Embryonic facial prominence (tissue), 1 donor: Measurements from ENCODE around the gene LAPTM5.
"Not testable (repeated sequence)": the region's sequence is repeated elsewhere in the genome, so short reads cannot be mapped to it uniquely, and the experiment has no call there.

Experiments used
- DNase-seq: peaks from one replicate; pipeline ENCODE4 v3.0.0-alpha.2; 2016; ENCODE audit errors: extremely low spot score

Gene LAPTM5

GRCh38 chr1:30771005-30771404 is 13.4 kb upstream of the LAPTM5 start:
- no peak for DNase-seq

GRCh38 chr1:30770150-30770549 is 12.6 kb upstream of the LAPTM5 start:
- no peak for DNase-seq

- DNase-seq: no peak
These were observed 11.5 kb upstream of the LAPTM5 start for GRCh38 chr1:30768830-30769718.

- DNase-seq: no peak
These were observed 10.7 kb upstream of the LAPTM5 start for GRCh38 chr1:30768159-30768829.

GRCh38 chr1:30766948-30767347 is 9.4 kb upstream of the LAPTM5 start:
- not testable (repeated sequence) for DNase-seq

- no peak for DNase-seq
These were observed 8.2 kb upstream of the LAPTM5 start for GRCh38 chr1:30765556-30766434.

- DNase-seq: no peak
These were observed 7.5 kb upstream of the LAPTM5 start for GRCh38 chr1:30764939-30765555.

GRCh38 chr1:30764396-30764795 is 6.8 kb upstream of the LAPTM5 start:
- DNase-seq: no peak

GRCh38 chr1:30763651-30764248 is 6.2 kb upstream of the LAPTM5 start:
- DNase-seq: no peak

GRCh38 chr1:30762930-30763650 is 5.5 kb upstream of the LAPTM5 start:
- DNase-seq: no peak

GRCh38 chr1:30762152-30762929 is 4.8 kb upstream of the LAPTM5 start:
- no peak for DNase-seq

- DNase-seq: no peak
These were observed 4.0 kb upstream of the LAPTM5 start for GRCh38 chr1:30761381-30762151.

GRCh38 chr1:30760596-30761324 is 3.2 kb upstream of the LAPTM5 start:
- no peak for DNase-seq

GRCh38 chr1:30759718-30760281 is 2.2 kb upstream of the LAPTM5 start:
- DNase-seq: no peak

- no peak for DNase-seq
These were observed 1.3 kb upstream of the LAPTM5 start for GRCh38 chr1:30758785-30759380.

GRCh38 chr1:30758121-30758688 is 631 bp upstream of the LAPTM5 start:
- DNase-seq: no peak
